Measurements from ENCODE around the gene SLC26A2.
A peak's percentile ranks its signal among the peaks of the same experiment; 100 is the strongest.

Gene SLC26A2

GRCh38 chr5:150000990-150001659, 40.6 kb downstream of the SLC26A2 start:
- Histone ChIP-seq H3K27ac (peak overlapping the region; percentile 87 to 96), H3K27me3 (no peaks in the 10 kb centered on the region), H3K36me3 (peaks cover 6 to 22% (median 10%) of the 10 kb centered on the region in 3 donors), H3K4me1 (peaks cover 0 to 36% (median 27%) of the 10 kb centered on the region in 4 donors), H3K9me3 (no peaks in the 10 kb centered on the region), H3K4me3 (peak overlapping the region; percentile 67 to 99)
- intact Hi-C loops (cut with DNase I; ENCODE audit: low total_unique reads) = loop anchor here (5.0 kb wide), 1 partner anchor 211 kb away; no protein-coding TSS in a partner anchor
- peak; percentile 41 to 74 for DNase-seq
- TF ChIP-seq, protein P1, sequence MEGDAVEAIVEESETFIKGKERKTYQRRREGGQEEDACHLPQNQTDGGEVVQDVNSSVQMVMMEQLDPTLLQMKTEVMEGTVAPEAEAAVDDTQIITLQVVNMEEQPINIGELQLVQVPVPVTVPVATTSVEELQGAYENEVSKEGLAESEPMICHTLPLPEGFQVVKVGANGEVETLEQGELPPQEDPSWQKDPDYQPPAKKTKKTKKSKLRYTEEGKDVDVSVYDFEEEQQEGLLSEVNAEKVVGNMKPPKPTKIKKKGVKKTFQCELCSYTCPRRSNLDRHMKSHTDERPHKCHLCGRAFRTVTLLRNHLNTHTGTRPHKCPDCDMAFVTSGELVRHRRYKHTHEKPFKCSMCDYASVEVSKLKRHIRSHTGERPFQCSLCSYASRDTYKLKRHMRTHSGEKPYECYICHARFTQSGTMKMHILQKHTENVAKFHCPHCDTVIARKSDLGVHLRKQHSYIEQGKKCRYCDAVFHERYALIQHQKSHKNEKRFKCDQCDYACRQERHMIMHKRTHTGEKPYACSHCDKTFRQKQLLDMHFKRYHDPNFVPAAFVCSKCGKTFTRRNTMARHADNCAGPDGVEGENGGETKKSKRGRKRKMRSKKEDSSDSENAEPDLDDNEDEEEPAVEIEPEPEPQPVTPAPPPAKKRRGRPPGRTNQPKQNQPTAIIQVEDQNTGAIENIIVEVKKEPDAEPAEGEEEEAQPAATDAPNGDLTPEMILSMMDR (IDR thresholded peaks at IDR 0.05) = no peak

DNA sequence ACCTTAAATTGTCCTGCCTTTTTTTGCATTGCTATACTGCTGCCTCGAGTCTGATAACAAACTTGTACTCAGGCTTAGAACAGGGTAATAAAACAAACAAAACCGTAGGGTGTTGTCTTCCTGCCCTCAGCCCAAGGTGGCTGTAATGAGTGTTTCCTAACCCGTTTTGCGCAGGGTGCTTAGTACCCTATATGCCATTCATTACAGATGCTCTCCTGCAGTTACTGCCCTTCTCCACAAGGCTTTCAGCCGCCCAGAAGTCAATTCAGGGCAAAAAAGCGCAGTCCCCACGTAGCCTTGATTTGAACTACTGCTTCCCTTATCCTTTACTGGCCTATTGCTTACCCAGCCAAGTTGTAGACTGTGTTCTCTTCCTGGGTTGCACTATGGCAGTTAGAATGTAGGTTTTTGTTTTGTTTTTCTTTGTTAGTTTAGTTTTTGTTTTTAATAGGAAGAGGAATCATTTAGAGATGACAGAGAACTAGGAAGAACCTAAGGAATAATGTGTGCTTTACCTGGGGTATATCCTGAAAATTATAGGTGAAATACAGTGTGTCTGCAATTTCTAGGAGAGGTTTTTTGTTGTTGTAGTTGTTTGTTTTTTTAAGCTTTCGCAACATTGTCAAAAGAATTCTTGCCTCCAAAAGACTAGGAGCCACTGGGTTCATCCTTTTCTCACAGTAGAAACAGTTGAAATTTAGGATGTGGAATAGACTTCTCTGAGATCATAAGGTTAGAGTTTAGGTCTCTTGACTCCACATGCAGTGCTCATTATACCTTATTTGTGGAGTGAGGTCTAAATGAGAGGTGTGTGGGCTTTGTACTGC, 41.3 kb downstream of the SLC26A2 start:
- Histone ChIP-seq H3K4me3 (peak overlapping the region; percentile 67 to 99), H3K36me3 (peaks cover 11 to 29% (median 17%) of the 10 kb centered on the region in 3 donors), H3K9me3 (no peaks in the 10 kb centered on the region), H3K27ac (peak overlapping the region; percentile 87 to 96), H3K27me3 (no peaks in the 10 kb centered on the region), H3K4me1 (peaks cover 0 to 36% (median 27%) of the 10 kb centered on the region in 4 donors)
- DNase-seq = peak in 1 of 2 donors; percentile 48
- TF ChIP-seq, protein P1 (IDR thresholded peaks at IDR 0.05) = peak; percentile 61 to 63
- intact Hi-C loops (cut with DNase I; ENCODE audit: low total_unique reads) = loop anchor here (5.0 kb wide), 1 partner anchor 210 kb away; no protein-coding TSS in a partner anchor

- TF ChIP-seq, protein P1 (IDR thresholded peaks at IDR 0.05) = no peak
- H3K4me1 ChIP-seq = peaks cover 0 to 20% (median 17%) of the 10 kb centered on the region in 4 donors
- no peak overlapping the region for H3K4me3 ChIP-seq
- H3K27me3 ChIP-seq = no peaks in the 10 kb centered on the region
- H3K9me3 ChIP-seq = no peaks in the 10 kb centered on the region
- intact Hi-C loops (cut with DNase I; ENCODE audit: low total_unique reads) = no loop called here
- H3K27ac ChIP-seq = no peak overlapping the region
- peaks cover 25 to 62% (median 59%) of the 10 kb centered on the region in 3 donors for H3K36me3 ChIP-seq
- DNase-seq = no peak
Measured at GRCh38 chr5:150006318-150006717, 45.8 kb downstream of the SLC26A2 start.

- intact Hi-C loops (cut with DNase I; ENCODE audit: low total_unique reads) = no loop called here
- peaks cover 0 to 13% (median 9%) of the 10 kb centered on the region in 4 donors for H3K4me1 ChIP-seq
- H3K4me3 ChIP-seq = no peak overlapping the region
- no peak overlapping the region for H3K27ac ChIP-seq
- H3K36me3 ChIP-seq = peaks cover 27 to 69% (median 66%) of the 10 kb centered on the region in 3 donors
- TF ChIP-seq, protein P1 (IDR thresholded peaks at IDR 0.05) = no peak
- no peak for DNase-seq
- H3K27me3 ChIP-seq = no peaks in the 10 kb centered on the region
- no peaks in the 10 kb centered on the region for H3K9me3 ChIP-seq
Measured at GRCh38 chr5:150007050-150007449, 46.5 kb downstream of the SLC26A2 start.

- TF ChIP-seq, protein P1 (IDR thresholded peaks at IDR 0.05) = no peak
- Histone ChIP-seq H3K36me3 (peaks cover 54 to 94% (median 83%) of the 10 kb centered on the region in 3 donors), H3K4me3 (no peak overlapping the region), H3K4me1 (no peaks in the 10 kb centered on the region), H3K27ac (no peak overlapping the region), H3K27me3 (no peaks in the 10 kb centered on the region), H3K9me3 (no peaks in the 10 kb centered on the region)
- intact Hi-C loops (cut with DNase I; ENCODE audit: low total_unique reads) = no loop called here
- DNase-seq = no peak
Measured at GRCh38 chr5:150009671-150010387, 49.3 kb downstream of the SLC26A2 start.
